ENCODE results near the gene MYRF.

Gene MYRF

DNA sequence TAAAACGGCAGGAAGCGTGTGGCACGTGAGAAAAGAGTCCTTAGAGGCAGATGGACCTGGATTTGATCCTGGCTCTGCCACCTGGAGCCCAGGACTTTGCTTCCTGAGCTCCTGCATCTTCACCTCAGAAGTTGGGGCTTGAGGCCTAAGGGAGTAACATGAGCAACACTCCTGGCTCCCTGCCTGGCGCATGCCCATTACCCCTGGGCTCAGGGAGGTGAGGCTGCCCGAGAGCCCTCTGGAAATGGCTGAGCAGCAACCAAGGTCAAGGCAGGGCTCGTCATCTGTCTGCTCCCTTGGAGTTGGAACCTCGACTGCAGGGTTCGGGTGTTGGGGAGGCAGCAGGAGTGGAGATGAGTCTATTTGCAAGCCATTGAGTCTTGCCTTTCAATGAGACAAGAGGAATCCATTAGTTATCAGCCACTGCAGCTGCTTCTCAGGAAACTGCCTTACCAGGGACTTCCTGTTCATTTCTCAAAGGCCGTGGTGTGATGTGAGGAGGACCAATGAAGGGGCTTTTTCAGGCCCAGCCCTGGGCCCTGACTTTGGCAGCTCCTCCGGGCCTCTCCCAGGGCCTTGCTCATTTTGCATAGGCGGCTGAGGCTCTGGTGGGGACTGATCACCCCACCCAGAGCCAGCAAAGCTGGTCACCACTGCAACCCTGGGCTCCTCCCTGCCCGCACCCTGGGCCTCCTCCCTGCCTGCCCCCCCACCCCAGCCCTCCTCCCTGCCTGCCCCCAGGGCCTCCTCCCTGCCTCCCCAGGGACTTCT is 82.0 kb downstream of the MYRF start:
- Histone ChIP-seq H3K4me3 (ENCODE audit: low read depth, low read length) (no peak overlapping the region), H3K9me3 (no peaks in the 10 kb centered on the region), H3K36me3 (no peaks in the 10 kb centered on the region; the same call in none of the 2 replicates), H3K27me3 (no peaks in the 10 kb centered on the region), H3K4me1 (peaks cover 3% of the 10 kb centered on the region; the same call in 1 of the 2 replicates)
- TF ChIP-seq, protein P1, sequence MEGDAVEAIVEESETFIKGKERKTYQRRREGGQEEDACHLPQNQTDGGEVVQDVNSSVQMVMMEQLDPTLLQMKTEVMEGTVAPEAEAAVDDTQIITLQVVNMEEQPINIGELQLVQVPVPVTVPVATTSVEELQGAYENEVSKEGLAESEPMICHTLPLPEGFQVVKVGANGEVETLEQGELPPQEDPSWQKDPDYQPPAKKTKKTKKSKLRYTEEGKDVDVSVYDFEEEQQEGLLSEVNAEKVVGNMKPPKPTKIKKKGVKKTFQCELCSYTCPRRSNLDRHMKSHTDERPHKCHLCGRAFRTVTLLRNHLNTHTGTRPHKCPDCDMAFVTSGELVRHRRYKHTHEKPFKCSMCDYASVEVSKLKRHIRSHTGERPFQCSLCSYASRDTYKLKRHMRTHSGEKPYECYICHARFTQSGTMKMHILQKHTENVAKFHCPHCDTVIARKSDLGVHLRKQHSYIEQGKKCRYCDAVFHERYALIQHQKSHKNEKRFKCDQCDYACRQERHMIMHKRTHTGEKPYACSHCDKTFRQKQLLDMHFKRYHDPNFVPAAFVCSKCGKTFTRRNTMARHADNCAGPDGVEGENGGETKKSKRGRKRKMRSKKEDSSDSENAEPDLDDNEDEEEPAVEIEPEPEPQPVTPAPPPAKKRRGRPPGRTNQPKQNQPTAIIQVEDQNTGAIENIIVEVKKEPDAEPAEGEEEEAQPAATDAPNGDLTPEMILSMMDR (IDR thresholded peaks at IDR 0.05; ENCODE audit: low read depth, low read length) = no peak
- no peak for DNase-seq

DNA sequence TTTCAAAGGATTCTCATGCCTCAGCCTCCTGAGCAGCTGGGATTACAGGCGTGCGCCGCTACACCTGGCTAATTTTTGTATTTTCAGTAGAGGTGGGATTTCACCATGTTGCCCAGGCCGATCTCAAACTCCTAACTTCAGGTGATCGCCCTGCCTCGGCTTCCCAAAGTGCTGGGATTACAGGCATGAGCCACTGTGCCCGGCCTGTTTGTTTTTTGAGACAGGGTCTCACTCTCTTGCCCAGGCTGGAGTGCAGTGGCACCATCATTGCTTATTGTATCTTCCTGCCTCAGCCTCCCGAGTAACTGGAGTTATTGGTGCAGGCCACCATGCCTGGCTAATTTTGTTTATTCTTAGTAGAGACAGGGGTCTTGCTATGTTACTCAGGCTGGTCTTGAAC is 83.8 kb downstream of the MYRF start:
- no peak overlapping the region for H3K4me3 ChIP-seq (ENCODE audit: low read depth, low read length)
- DNase-seq = no peak
- H3K27me3 ChIP-seq = no peaks in the 10 kb centered on the region
- H3K9me3 ChIP-seq = no peaks in the 10 kb centered on the region
- TF ChIP-seq, protein P1 (IDR thresholded peaks at IDR 0.05; ENCODE audit: low read depth, low read length) = no peak
- H3K4me1 ChIP-seq = peaks cover 3% of the 10 kb centered on the region; the same call in 1 of the 2 replicates
- H3K36me3 ChIP-seq = peaks cover 12% of the 10 kb centered on the region

DNA sequence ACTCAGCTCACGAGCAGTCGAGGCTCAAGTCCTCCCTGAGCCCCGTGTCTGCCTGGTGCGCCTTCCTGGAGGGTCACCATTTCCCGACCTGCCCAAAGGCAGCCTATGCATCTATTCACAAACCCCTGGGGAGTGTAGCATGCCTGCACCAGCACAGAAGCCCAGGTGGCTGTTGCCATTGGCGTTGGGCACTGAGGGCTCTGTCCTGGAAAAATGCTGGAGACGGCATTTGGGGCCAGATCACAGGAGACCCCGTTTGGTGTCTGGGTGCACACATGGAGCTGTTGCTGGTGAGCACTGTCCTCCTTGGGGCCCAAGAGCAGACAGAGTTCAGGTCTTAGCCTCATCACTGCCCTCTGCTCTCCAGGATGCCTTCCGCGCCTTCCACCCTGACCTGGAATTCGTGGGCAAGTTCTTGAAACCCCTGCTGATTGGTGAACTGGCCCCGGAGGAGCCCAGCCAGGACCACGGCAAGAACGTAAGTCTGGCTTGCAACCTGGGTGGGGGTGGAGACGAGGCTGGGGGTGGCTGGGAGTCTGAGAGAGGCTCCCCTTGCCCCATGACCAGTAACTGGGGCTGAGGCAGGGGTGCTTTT is 85.1 kb downstream of the MYRF start:
- Histone ChIP-seq H3K27me3 (no peaks in the 10 kb centered on the region), H3K36me3 (peaks cover 15% of the 10 kb centered on the region), H3K9me3 (no peaks in the 10 kb centered on the region), H3K4me1 (peaks cover 3% of the 10 kb centered on the region; the same call in 1 of the 2 replicates), H3K4me3 (ENCODE audit: low read depth, low read length) (no peak overlapping the region)
- DNase-seq = no peak
- TF ChIP-seq, protein P1 (IDR thresholded peaks at IDR 0.05; ENCODE audit: low read depth, low read length) = no peak
